Activated CD4-positive, alpha-beta memory T cell treated with anti-CD3 and anti-CD28 coated beads, Interleukin-2, amount 10 ng/mL, durations not matched to agents 7 days and 5 days (primary cell): ENCODE measurements around the gene RNF181. TPM values are rescaled to one million over a fixed set of nuclear protein-coding genes. Genes with fewer than 3 reads are reported as not detected.

Source experiments
- CTCF ChIA-PET: fragments of 350-600 bp; sonication (Branson Sonifier 250); formaldehyde crosslinking; loops from one replicate; lab custom pipeline; 2021; ENCODE audit warnings: antibody characterized with exemption, inconsistent platforms; lab: Charles Lee
- POLR2A ChIA-PET: fragments of 350-600 bp; sonication (Branson Sonifier 250); formaldehyde crosslinking; loops from one replicate; lab custom pipeline; 2021; ENCODE audit warnings: antibody characterized with exemption; lab: Charles Lee
- DNase-seq: peaks from one replicate; pipeline ENCODE4 v3.0.0-alpha.2; 2020
- H3K27ac Mint-ChIP-seq: one replicate; pipeline ENCODE4 v1.8.0; 2021; ENCODE audit warnings: mild to moderate bottlenecking, mixed read lengths
- H3K27me3 Mint-ChIP-seq: one replicate; pipeline ENCODE4 v1.8.0; 2021; ENCODE audit warnings: mixed read lengths
- H3K36me3 Mint-ChIP-seq: one replicate; pipeline ENCODE4 v1.8.0; 2021; ENCODE audit warnings: low read depth, mixed read lengths
- H3K4me1 Mint-ChIP-seq: one replicate; pipeline ENCODE4 v1.8.0; 2021; ENCODE audit warnings: mixed read lengths
- H3K4me3 Mint-ChIP-seq: one replicate; pipeline ENCODE4 v1.8.0; 2021; ENCODE audit warnings: mild to moderate bottlenecking, mixed read lengths
- H3K9me3 Mint-ChIP-seq: one replicate; pipeline ENCODE4 v1.8.0; 2021; ENCODE audit warnings: mixed read lengths
- total RNA-seq, 2 experiments: library from RNA; stranded (reverse); gene quantifications; one replicate each; pipeline ENCODE4 v1.2.3, GENCODE V29; 2021

RNF181 gene, protein sequence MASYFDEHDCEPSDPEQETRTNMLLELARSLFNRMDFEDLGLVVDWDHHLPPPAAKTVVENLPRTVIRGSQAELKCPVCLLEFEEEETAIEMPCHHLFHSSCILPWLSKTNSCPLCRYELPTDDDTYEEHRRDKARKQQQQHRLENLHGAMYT
- total RNA-seq = 100 to 1,000 TPM; 117 to 121 TPM

DNA sequence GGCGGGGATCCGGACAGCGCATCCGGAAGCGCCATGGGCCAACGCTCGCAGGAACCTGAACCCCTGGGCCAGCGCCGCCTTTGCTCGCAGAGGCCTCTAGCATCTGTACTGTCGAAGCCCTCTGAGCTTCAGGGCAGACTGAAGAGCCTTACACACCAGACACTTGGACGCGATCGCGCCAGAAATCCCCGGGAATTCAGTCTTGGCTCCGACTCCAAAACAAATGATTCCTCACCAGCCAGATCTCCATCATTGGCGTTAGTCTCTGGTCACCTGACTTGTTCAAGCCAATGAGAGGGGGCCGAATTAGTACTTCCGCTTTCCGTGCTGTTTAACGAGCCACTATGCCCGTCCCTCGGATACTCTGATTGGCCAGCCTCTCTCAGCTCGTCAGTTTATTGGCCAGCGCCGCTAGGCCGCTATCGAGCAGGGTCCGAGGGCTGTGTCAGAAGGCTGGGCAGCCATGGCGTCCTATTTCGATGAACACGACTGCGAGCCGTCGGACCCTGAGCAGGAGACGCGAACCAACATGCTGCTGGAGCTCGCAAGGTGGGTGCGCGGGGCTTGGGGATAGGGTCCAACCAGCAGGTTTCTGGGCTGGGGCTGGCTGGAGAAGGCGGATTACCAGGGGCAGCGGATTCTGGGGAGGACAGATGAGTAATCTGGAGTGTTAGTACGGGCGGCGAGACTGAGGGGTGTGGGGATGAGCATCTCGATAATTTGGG, at the start of gene RNF181:
Gene RNF181 (plus strand): TSS at position 445 of the 725 bp plus-strand sequence. CDS start 19 bp downstream, at position 464.
- H3K27ac Mint-ChIP-seq = peak within 1 kb of the TSS; percentile 90
- H3K4me3 Mint-ChIP-seq = peak within 1 kb of the TSS; percentile 96
- H3K4me1 Mint-ChIP-seq = peaks cover 32% of the 10 kb centered on the region
- H3K36me3 Mint-ChIP-seq = peaks cover 22% of the 10 kb centered on the region
- no peaks in the 10 kb centered on the region for H3K9me3 Mint-ChIP-seq
- ChIA-PET CTCF (interaction anchor here (1.0 to 2.3 kb wide), 4 partner anchors 10 to 175 kb away, joined by 3 to 11 read pairs (median 3); no protein-coding TSS in a partner anchor), POLR2A (interaction anchor here (0.7 to 4.3 kb wide), 26 partner anchors 8 to 268 kb away, joined by 3 to 41 read pairs (median 5); partner anchors contain the start of genes C2orf68, CAPG, MAT2A and SH2D6)
- H3K27me3 Mint-ChIP-seq = no peaks in the 10 kb centered on the region
- DNase-seq = peak; percentile 94

DNA sequence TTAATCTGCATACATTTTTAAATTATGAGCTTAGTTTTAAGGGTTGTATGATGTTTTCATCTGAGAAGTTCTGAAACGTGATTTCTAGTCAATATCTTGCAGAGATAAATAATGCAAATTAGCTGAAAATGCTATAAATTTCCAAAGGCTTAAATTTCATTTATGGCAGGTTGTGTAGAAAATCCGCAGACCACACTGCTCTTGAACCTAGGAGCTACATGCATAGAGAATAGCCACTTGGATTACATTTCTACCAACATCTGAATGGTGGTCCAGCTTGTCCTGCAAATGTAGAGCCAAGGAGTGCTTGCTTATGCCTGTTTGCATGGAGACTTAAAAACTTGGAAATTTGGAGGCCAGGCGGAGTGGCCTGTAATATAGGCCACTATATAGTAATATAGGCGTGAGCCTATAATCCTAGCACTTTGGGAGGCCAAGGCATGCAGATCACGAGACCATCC, 49.7 kb upstream of the RNF181 start:
- no peak overlapping the region for H3K4me3 Mint-ChIP-seq
- CTCF ChIA-PET = interaction anchor here (1.1 to 1.3 kb wide), 2 partner anchors 11 to 154 kb away, joined by 3 to 6 read pairs; no protein-coding TSS in a partner anchor
- DNase-seq = no peak

DNA sequence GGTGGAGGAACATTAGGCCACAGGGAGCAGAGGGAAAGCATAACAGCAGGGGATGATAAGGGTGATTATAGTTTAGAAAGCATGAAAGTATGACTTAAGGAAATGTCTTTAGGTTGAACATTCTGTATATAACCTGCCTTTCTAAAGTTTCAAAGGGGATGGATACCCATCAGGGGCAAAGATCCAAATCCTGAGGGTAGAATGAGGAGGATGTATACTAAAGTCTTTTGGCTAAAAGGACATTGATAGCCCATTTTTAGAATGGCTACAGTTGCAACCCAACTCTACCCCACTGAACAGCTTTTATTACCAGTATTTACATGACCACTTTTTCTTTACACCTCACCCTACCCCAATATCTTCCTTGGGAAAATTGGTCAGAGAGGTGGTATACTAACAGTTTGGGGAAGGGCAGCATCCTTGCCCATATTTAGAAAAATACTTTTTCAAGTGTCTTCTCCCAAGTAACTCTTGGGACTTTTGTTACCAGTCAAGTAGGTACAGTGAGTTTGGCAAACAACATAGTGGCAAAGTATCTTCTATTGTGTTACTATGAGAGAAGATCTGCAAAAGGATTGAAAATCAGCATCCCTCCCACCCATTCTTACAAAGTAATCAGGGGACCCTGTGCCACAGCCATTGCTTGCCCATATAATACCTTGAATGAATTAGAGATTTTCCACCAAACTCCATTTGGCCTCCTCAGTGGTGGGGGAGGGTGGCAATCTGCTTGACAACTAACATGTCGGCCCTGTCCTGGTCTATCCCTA, 48.3 kb upstream of the RNF181 start:
- ChIA-PET POLR2A (interaction anchor here (1.1 to 4.0 kb wide), 9 partner anchors 9 to 220 kb away, joined by 3 to 39 read pairs (median 11); partner anchors contain the start of genes MAT2A, RNF181, SH2D6 and TGOLN2), CTCF (interaction anchor here (5.2 kb wide), 1 partner anchor 127 kb away, joined by 182 read pairs; the partner anchor contains the start of gene SH2D6)
- Mint-ChIP-seq H3K4me3 (no peak overlapping the region), H3K9me3 (no peaks in the 10 kb centered on the region), H3K27me3 (no peaks in the 10 kb centered on the region), H3K27ac (peak overlapping the region; percentile 63), H3K4me1 (peaks cover 23% of the 10 kb centered on the region), H3K36me3 (peaks cover 77% of the 10 kb centered on the region)
- no peak for DNase-seq

More for the DNA sequence above, 49.7 kb upstream of the RNF181 start:
- no peak overlapping the region for H3K27ac Mint-ChIP-seq
- peaks cover 34% of the 10 kb centered on the region for H3K4me1 Mint-ChIP-seq
- POLR2A ChIA-PET = interaction anchor here (0.7 to 4.0 kb wide), 18 partner anchors 7 to 218 kb away, joined by 3 to 39 read pairs (median 4); partner anchors contain the start of genes MAT2A, RNF181, SH2D6 and TGOLN2
- H3K9me3 Mint-ChIP-seq = no peaks in the 10 kb centered on the region
- peaks cover 77% of the 10 kb centered on the region for H3K36me3 Mint-ChIP-seq
- H3K27me3 Mint-ChIP-seq = no peaks in the 10 kb centered on the region

DNA sequence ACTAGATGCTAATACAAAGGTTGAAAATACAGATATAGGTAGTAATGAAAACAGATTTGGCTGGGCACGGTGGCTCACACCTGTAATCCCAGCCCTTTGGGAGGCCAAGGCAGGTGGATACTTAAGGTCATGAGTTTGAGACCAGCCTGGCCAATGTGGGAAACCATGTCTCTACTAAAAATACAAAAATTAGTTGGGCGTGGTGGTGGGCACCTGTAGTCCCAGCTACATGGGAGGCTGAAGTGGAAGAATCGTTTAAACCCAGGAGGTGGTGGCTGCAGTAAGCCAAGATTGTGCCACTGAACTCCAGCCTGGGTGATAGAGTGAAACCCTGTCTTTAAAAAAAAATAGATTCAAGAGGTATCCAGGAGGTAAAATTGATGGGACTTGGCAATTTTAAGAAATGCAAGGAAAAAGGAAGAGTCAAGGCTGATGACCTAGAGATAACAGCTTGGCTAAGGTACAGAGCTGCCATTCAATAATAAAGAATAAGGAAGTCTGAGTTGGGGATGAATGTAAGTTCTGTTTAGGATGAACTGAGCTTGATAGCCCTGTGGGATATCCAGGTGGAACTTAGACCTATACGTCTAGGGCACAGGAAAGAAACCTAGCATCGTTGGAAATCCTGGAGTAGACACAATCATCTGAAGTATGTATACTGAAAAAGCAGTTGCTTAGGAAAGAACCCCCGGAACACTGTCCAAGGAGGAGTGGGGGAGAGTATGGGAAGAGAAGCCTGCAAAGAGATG, 47.5 kb upstream of the RNF181 start:
- CTCF ChIA-PET = interaction anchor here (0.8 to 5.2 kb wide), 5 partner anchors 13 to 235 kb away, joined by 3 to 182 read pairs (median 3); partner anchors contain the start of gene SH2D6
- no peak overlapping the region for H3K4me3 Mint-ChIP-seq
- peaks cover 16% of the 10 kb centered on the region for H3K4me1 Mint-ChIP-seq
- H3K27ac Mint-ChIP-seq = peak overlapping the region; percentile 37
- no peaks in the 10 kb centered on the region for H3K27me3 Mint-ChIP-seq
- POLR2A ChIA-PET = interaction anchor here (1.0 to 5.2 kb wide), 7 partner anchors 8 to 194 kb away, joined by 3 to 69 read pairs (median 7); partner anchors contain the start of genes ELMOD3, GGCX, MAT2A and RETSAT
- no peak for DNase-seq
- peaks cover 75% of the 10 kb centered on the region for H3K36me3 Mint-ChIP-seq
- H3K9me3 Mint-ChIP-seq = no peaks in the 10 kb centered on the region

DNA sequence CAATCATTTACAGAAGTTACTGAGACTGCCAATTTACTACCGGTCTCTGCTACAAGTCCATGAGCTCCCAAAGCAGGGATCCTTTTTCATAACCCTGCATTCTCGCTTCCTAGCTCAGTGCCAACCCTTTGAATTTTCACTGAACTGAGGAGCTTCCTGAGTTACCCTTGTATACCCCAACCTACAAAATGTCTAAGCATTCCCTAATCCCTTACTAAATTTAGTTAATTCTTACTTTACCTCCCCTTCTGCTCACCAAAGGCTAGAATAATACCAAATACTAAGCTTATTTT, 47.0 kb upstream of the RNF181 start:
- no peak overlapping the region for H3K4me3 Mint-ChIP-seq
- POLR2A ChIA-PET = interaction anchor here (1.0 to 5.2 kb wide), 7 partner anchors 10 to 194 kb away, joined by 3 to 69 read pairs (median 5); partner anchors contain the start of genes ELMOD3, GGCX, MAT2A and RETSAT
- H3K36me3 Mint-ChIP-seq = peaks cover 69% of the 10 kb centered on the region
- H3K27me3 Mint-ChIP-seq = no peaks in the 10 kb centered on the region
- no peak for DNase-seq
- H3K9me3 Mint-ChIP-seq = no peaks in the 10 kb centered on the region
- CTCF ChIA-PET = interaction anchor here (0.8 to 5.2 kb wide), 6 partner anchors 10 to 236 kb away, joined by 3 to 182 read pairs (median 4); partner anchors contain the start of genes MAT2A and SH2D6
- peak overlapping the region; percentile 40 for H3K27ac Mint-ChIP-seq
- H3K4me1 Mint-ChIP-seq = peaks cover 13% of the 10 kb centered on the region

DNA sequence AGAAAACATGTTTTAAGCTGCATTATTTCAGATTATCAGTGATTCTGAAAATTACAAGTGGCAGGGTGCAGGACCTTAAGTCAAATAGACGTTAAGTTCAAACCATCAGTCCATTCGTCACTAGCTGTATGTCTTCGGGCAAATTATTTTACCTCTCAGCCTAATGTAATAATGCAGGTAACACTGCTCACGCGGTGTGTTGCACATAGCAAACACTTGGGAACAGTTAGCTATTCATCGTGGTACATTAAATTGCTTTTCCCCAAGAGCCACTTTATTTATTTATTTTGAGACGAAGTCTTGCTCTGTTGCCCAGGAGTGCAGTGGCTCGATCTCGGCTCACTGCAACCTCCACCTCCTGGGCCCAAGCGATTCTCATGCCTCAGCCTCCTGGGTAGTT, 46.5 kb upstream of the RNF181 start:
- POLR2A ChIA-PET = interaction anchor here (1.4 to 5.2 kb wide), 5 partner anchors 10 to 195 kb away, joined by 4 to 69 read pairs (median 7); partner anchors contain the start of genes ELMOD3, GGCX, MAT2A and RETSAT
- peaks cover 64% of the 10 kb centered on the region for H3K36me3 Mint-ChIP-seq
- H3K4me1 Mint-ChIP-seq = peaks cover 8% of the 10 kb centered on the region
- CTCF ChIA-PET = interaction anchor here (0.5 to 5.2 kb wide), 7 partner anchors 10 to 236 kb away, joined by 3 to 182 read pairs (median 4); partner anchors contain the start of genes MAT2A and SH2D6
- no peaks in the 10 kb centered on the region for H3K9me3 Mint-ChIP-seq
- H3K27me3 Mint-ChIP-seq = no peaks in the 10 kb centered on the region
- peak overlapping the region; percentile 40 for H3K27ac Mint-ChIP-seq
- no peak for DNase-seq
- H3K4me3 Mint-ChIP-seq = no peak overlapping the region

DNA sequence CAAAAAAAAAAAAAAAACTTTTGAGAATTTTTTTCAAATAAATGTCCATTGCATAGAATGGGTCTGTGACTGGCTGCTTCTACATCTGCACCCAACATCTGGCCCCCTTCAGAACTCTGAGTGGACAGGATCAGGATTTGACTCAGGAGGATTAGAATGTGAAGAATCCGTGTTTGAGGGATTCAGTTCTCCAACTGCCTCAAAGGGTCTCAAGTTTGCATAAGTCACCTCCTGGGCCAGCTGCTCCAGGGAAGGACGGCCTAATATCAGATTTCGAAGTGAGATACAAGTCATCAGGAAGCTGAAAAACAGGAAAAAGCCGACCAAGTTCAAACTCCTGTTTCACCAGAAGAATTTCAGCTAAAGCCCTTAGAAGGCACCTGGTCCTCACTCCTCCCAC, 45.7 kb upstream of the RNF181 start:
- H3K36me3 Mint-ChIP-seq = peaks cover 60% of the 10 kb centered on the region
- no peak for DNase-seq
- ChIA-PET CTCF (interaction anchor here (1.0 to 5.2 kb wide), 7 partner anchors 8 to 624 kb away, joined by 3 to 182 read pairs (median 10); partner anchors contain the start of genes GGCX, MAT2A and SH2D6), POLR2A (interaction anchor here (0.7 to 5.2 kb wide), 6 partner anchors 10 to 195 kb away, joined by 3 to 80 read pairs (median 4); partner anchors contain the start of genes ELMOD3, MAT2A, RETSAT and SH2D6)
- peaks cover 5% of the 10 kb centered on the region for H3K4me1 Mint-ChIP-seq
- H3K4me3 Mint-ChIP-seq = no peak overlapping the region
- no peak overlapping the region for H3K27ac Mint-ChIP-seq
- H3K27me3 Mint-ChIP-seq = no peaks in the 10 kb centered on the region
- H3K9me3 Mint-ChIP-seq = no peaks in the 10 kb centered on the region

DNA sequence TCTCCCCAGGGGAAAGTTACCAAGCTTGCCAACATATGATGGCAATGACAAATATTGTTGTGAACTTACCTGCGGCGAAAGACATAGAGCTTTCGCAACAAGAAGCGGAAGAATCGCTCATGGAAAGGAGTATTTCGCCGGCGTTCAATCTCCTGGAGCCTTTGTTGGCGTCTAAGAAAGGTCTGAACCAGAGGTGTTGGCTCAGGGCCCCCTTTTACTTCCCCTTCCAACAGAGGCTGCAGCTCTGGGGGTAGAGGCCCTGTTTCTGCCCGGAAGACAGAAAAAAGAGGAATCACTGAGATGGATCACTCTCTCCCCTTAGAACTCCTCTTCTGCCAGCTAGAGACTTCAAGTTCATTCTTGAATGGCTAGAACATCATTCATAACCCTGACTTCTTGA, 45.1 kb upstream of the RNF181 start:
- peaks cover 5% of the 10 kb centered on the region for H3K4me1 Mint-ChIP-seq
- no peak overlapping the region for H3K4me3 Mint-ChIP-seq
- H3K27ac Mint-ChIP-seq = no peak overlapping the region
- ChIA-PET POLR2A (interaction anchor here (0.9 to 5.2 kb wide), 6 partner anchors 11 to 224 kb away, joined by 3 to 80 read pairs (median 8); partner anchors contain the start of genes MAT2A and SH2D6), CTCF (interaction anchor here (0.8 to 5.2 kb wide), 16 partner anchors 9 to 624 kb away, joined by 3 to 182 read pairs (median 8); partner anchors contain the start of genes ELMOD3, GGCX, MAT2A and RETSAT)
- peaks cover 57% of the 10 kb centered on the region for H3K36me3 Mint-ChIP-seq
- no peak for DNase-seq
- no peaks in the 10 kb centered on the region for H3K27me3 Mint-ChIP-seq
- H3K9me3 Mint-ChIP-seq = no peaks in the 10 kb centered on the region

DNA sequence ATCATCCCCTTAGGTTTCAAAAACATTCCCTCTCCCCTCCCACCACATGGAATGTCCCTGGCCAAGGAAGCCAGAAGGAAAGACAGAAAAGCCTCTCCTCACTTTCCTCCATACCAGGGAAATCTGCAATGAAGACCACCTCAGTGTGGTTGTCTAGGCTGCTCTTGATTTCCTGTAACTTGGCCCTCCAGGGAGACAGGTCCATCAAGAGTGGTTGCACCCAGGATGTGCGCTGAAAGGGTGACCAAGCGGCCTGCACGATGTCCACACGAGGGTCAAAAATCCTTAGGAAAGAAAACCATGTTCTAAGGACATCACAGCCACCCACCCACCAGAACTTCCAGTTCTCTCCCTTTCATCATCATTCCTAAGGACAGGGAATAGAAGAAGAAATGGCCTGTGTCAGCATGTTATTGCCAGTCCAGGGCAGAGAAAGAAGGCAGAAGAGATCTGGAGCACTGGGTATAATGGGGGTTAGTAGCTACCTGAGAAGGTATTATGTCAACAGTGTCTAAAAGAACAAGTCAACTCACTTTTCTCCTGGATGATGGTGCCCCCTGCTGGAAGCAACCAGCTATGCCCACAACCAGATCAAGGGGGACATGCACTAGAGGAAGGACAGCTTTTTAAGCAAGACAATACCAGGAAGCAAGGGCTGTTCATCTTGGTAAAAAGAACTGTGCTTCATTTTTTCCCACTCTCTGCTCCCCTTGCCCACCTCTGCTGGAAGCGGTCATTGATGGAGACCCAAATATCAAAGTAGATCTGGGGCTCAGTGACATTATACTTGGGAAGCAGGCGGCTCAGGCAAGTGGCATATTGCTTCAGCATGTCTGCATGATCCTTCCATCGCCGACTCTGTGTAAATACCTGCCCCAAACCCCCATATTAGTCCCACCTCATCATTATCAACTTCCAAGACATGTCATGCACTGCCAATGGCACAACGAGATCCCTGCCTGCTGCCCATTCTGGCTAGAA, 43.6 kb upstream of the RNF181 start:
- Mint-ChIP-seq H3K9me3 (no peaks in the 10 kb centered on the region), H3K36me3 (peaks cover 48% of the 10 kb centered on the region), H3K27me3 (no peaks in the 10 kb centered on the region), H3K4me1 (peaks cover 5% of the 10 kb centered on the region), H3K4me3 (no peak overlapping the region), H3K27ac (peak overlapping the region; percentile 7)
- POLR2A ChIA-PET = interaction anchor here (0.6 to 5.2 kb wide), 10 partner anchors 8 to 226 kb away, joined by 3 to 80 read pairs (median 3); partner anchors contain the start of genes ELMOD3, GGCX, MAT2A and RETSAT
- DNase-seq = peak; percentile 91
- CTCF ChIA-PET = interaction anchor here (0.6 to 5.2 kb wide), 42 partner anchors 9 to 607 kb away, joined by 3 to 182 read pairs (median 4); partner anchors contain the start of genes C2orf68, ELMOD3, GGCX and MAT2A

DNA sequence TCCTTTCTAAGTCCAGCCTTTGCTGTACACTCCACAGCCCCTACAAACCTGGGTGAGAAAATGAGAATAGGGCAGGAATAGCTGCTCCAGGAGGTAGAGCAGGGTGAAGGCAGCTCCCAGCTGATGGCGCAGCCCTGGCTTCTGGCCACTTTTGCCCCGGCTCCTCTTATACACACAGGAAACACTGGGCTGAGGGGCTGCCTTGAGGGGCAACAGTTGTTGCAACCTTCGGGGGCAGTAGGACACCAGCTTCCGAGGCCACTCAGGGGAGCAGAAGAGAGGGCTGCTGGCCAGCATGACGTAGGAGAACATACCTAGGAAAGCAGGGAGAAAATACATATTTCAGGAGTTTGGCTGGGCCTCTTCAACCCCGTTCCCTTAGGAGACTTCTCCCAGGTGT, 42.4 kb upstream of the RNF181 start:
- ChIA-PET CTCF (interaction anchor here (1.3 to 4.0 kb wide), 5 partner anchors 12 to 253 kb away, joined by 4 to 43 read pairs (median 13); no protein-coding TSS in a partner anchor), POLR2A (interaction anchor here (1.5 kb wide), 1 partner anchor 8 kb away, joined by 3 read pairs; the partner anchor contains the start of gene GGCX)
- no peak for DNase-seq
- H3K27me3 Mint-ChIP-seq = no peaks in the 10 kb centered on the region
- H3K36me3 Mint-ChIP-seq = peaks cover 44% of the 10 kb centered on the region
- no peaks in the 10 kb centered on the region for H3K9me3 Mint-ChIP-seq
- no peak overlapping the region for H3K4me3 Mint-ChIP-seq
- H3K27ac Mint-ChIP-seq = no peak overlapping the region
- H3K4me1 Mint-ChIP-seq = peaks cover 6% of the 10 kb centered on the region
